ENCODE data around the gene KATNAL2.

KATNAL2 gene

GRCh38 chr18:47110492-47111274 lies 193.3 kb downstream of the KATNAL2 start:
- DNase-seq: no peak
- TF ChIP-seq GATA1 (IDR thresholded peaks at IDR 0.05; ENCODE audit: low read depth, low read length): no peak

- TF ChIP-seq GATA1 (IDR thresholded peaks at IDR 0.05; ENCODE audit: low read depth, low read length) (no peak), POLR2A (IDR thresholded peaks at IDR 0.05; ENCODE audit: low read length) (no peak)
- DNase-seq: no peak
These were observed 196.6 kb downstream of the KATNAL2 start for GRCh38 chr18:47113796-47114540.

GRCh38 chr18:47115205-47115604 lies 197.8 kb downstream of the KATNAL2 start:
- DNase-seq: no peak
- TF ChIP-seq POLR2A (IDR thresholded peaks at IDR 0.05; ENCODE audit: low read length) (no peak), GATA1 (IDR thresholded peaks at IDR 0.05; ENCODE audit: low read depth, low read length) (no peak)

- no peak for DNase-seq
- TF ChIP-seq GATA1 (IDR thresholded peaks at IDR 0.05; ENCODE audit: low read depth, low read length) (no peak), POLR2A (IDR thresholded peaks at IDR 0.05; ENCODE audit: low read length) (no peak)
These were observed 201.6 kb downstream of the KATNAL2 start for GRCh38 chr18:47118981-47119380.

- no peak for DNase-seq
These were observed 203.0 kb downstream of the KATNAL2 start for GRCh38 chr18:47120428-47120827.

GRCh38 chr18:47121146-47121545 lies 203.7 kb downstream of the KATNAL2 start:
- TF ChIP-seq POLR2A (IDR thresholded peaks at IDR 0.05; ENCODE audit: low read length): no peak
- no peak for TF ChIP-seq GATA1 (IDR thresholded peaks at IDR 0.05; ENCODE audit: low read depth, low read length)
- no peak for DNase-seq

More at GRCh38 chr18:47120428-47120827, 203.0 kb downstream of the KATNAL2 start:
- TF ChIP-seq POLR2A (IDR thresholded peaks at IDR 0.05; ENCODE audit: low read length) (no peak), GATA1 (IDR thresholded peaks at IDR 0.05; ENCODE audit: low read depth, low read length) (no peak)

- TF ChIP-seq POLR2A (IDR thresholded peaks at IDR 0.05; ENCODE audit: low read length): no peak
- TF ChIP-seq GATA1 (IDR thresholded peaks at IDR 0.05; ENCODE audit: low read depth, low read length): no peak
These were observed 223.9 kb downstream of the KATNAL2 start for GRCh38 chr18:47141289-47141688.

GRCh38 chr18:47143153-47143552 lies 225.8 kb downstream of the KATNAL2 start:
- DNase-seq: no peak
- TF ChIP-seq GATA1 (IDR thresholded peaks at IDR 0.05; ENCODE audit: low read depth, low read length) (no peak), POLR2A (IDR thresholded peaks at IDR 0.05; ENCODE audit: low read length) (no peak)

More at GRCh38 chr18:47141289-47141688, 223.9 kb downstream of the KATNAL2 start:
- DNase-seq: no peak

- TF ChIP-seq POLR2A (IDR thresholded peaks at IDR 0.05; ENCODE audit: low read length): no peak
- no peak for TF ChIP-seq GATA1 (IDR thresholded peaks at IDR 0.05; ENCODE audit: low read depth, low read length)
- DNase-seq: peak; percentile 66 to 89
These were observed 226.6 kb downstream of the KATNAL2 start for GRCh38 chr18:47143899-47144485.

- TF ChIP-seq POLR2A (IDR thresholded peaks at IDR 0.05; ENCODE audit: low read length) (no peak), GATA1 (IDR thresholded peaks at IDR 0.05; ENCODE audit: low read depth, low read length) (no peak)
- no peak for DNase-seq
These were observed 228.8 kb downstream of the KATNAL2 start for GRCh38 chr18:47146206-47146605.

GRCh38 chr18:47149457-47150028 lies 232.1 kb downstream of the KATNAL2 start:
- TF ChIP-seq GATA1 (IDR thresholded peaks at IDR 0.05; ENCODE audit: low read depth, low read length): no peak
- no peak for TF ChIP-seq POLR2A (IDR thresholded peaks at IDR 0.05; ENCODE audit: low read length)
- DNase-seq: peak; percentile 64 to 70

GRCh38 chr18:47150029-47150823 lies 232.8 kb downstream of the KATNAL2 start, which contains the start of gene HDHD2:
HDHD2 (minus strand) TSS chr18:47150500; CDS start chr18:47136439, 14,061 bp downstream.
- no peak for TF ChIP-seq GATA1 (IDR thresholded peaks at IDR 0.05; ENCODE audit: low read depth, low read length)
- peak; percentile 78 for TF ChIP-seq POLR2A (IDR thresholded peaks at IDR 0.05; ENCODE audit: low read length)
- DNase-seq: peak; percentile 81 to 83

- TF ChIP-seq GATA1 (IDR thresholded peaks at IDR 0.05; ENCODE audit: low read depth, low read length): no peak
- peak; percentile 45 for TF ChIP-seq POLR2A (IDR thresholded peaks at IDR 0.05; ENCODE audit: low read length)
- DNase-seq: no peak
These were observed 233.5 kb downstream of the KATNAL2 start for GRCh38 chr18:47150824-47151366.
